Spleen (tissue), 11 donors: ENCODE results near the gene LRATD1. TPM values are rescaled to one million over a fixed set of nuclear protein-coding genes. Genes with fewer than 3 reads are reported as not detected.

Experiments
- DNase-seq: peaks from one replicate; pipeline ENCODE4 v3.0.0-alpha.2; 2020
- H3K27ac ChIP-seq, 8 donors: fragments of 200-600 bp; sonication (generic) in 7 of 8; 1 replicate in 4 of 8; 2 replicates in 4 of 8; pipeline versions ENCODE4 v1.5.0 to v1.8.0; 2016 to 2021; ENCODE audit warnings: inconsistent platforms in 4 of 8, mild to moderate bottlenecking in 4 of 8, moderate library complexity in 1 of 8
- H3K27me3 ChIP-seq, 7 donors: fragments of 200-600 bp; sonication (generic) in 6 of 7; replicated peaks in 1 of 7; 1 replicate in 4 of 7; 2 replicates in 3 of 7; pipeline versions ENCODE4 v1.5.0 to v1.8.0; 2016 to 2021; ENCODE audit warnings: inconsistent platforms in 3 of 7, mild to moderate bottlenecking in 1 of 7
- H3K36me3 ChIP-seq, 6 donors: fragments of 200-600 bp; sonication (generic) in 5 of 6; 1 replicate in 4 of 6; 2 replicates in 2 of 6; pipeline versions ENCODE4 v1.5.0 to v1.8.0; 2016 to 2021; ENCODE audit warnings: inconsistent platforms in 2 of 6
- H3K4me1 ChIP-seq, 6 donors: fragments of 200-600 bp; sonication (generic) in 5 of 6; 1 replicate in 3 of 6; 2 replicates in 3 of 6; pipeline versions ENCODE4 v1.5.0 to v1.8.0; 2016 to 2021; ENCODE audit warnings: inconsistent platforms in 3 of 6
- H3K4me3 ChIP-seq, 8 donors: fragments of 200-600 bp; sonication (generic) in 7 of 8; 1 replicate in 4 of 8; 2 replicates in 4 of 8; pipeline versions ENCODE4 v1.5.0 to v1.8.0; 2016 to 2021; ENCODE audit warnings: inconsistent platforms in 4 of 8, mild to moderate bottlenecking in 4 of 8, moderate library complexity in 2 of 8
- H3K9me3 ChIP-seq, 8 donors: fragments of 200-600 bp; sonication (generic) in 7 of 8; 1 replicate in 4 of 8; 2 replicates in 4 of 8; pipeline versions ENCODE4 v1.5.0 to v1.8.0; 2016 to 2021; ENCODE audit warnings: inconsistent platforms in 4 of 8
- POLR2A ChIP-seq, 3 donors: fragments of 450-650 bp; IDR thresholded peaks; one replicate each; pipeline ENCODE4 v1.5.1; 2017; ENCODE audit warnings: antibody characterized with exemption in 3 of 3, mild to moderate bottlenecking in 1 of 3
- POLR2AphosphoS5 ChIP-seq, 3 donors: sonication (generic); formaldehyde crosslinking; IDR thresholded peaks; one replicate each; pipeline ENCODE4 v1.5.1; 2017; ENCODE audit warnings: antibody characterized with exemption in 3 of 3
- WGBS, 5 donors: extraction: QIAGEN DNeasy Blood & Tissue Kit in 3 of 5; methylation state at CpG; one replicate each; pipeline versions ENCODE4 v1.1.5 to v1.1.7; 2013 to 2018; 5-methylcytosine and 5-hydroxymethylcytosine counted together
- intact Hi-C: fragments of 100-400 bp; cut with DNase I; formaldehyde crosslinking; loops from one replicate; pipeline ENCODE4 v1.15.0; 2023; ENCODE audit warnings: low total_unique reads
- polyA plus RNA-seq, 3 donors: library from polyadenylated mRNA; stranded (reverse); fragments of 200-250 nt; gene quantifications; one replicate each; pipeline ENCODE4 v1.2.1, GENCODE V29; 2013
- total RNA-seq, 7 donors: library from RNA; depleted of rRNA in 3 of 7; stranded (reverse); fragments of >200 nt in 3 of 7; fragmentation: NEBNext Ultra II Directional in 4 of 7; extraction: Animal tissue kit (Norgen Biotek cat#: 25700) in 4 of 7; gene quantifications; one replicate each; pipeline versions ENCODE4 v1.1.0 to v1.2.1, GENCODE V29; 2016 to 2021
- TF ChIP-seq, protein P1 (sequence below), 11 experiments: fragments of 200-600 bp in 7 of 11; fragments of 450-650 bp in 4 of 11; sonication (generic) in 4 of 11; IDR thresholded peaks in 8 of 11; conservative IDR thresholded peaks in 3 of 11; 1 replicate in 7 of 11; 2 replicates in 4 of 11; pipeline versions ENCODE4 v1.4.0 to v1.8.0; 2016 to 2021; ENCODE audit warnings: antibody characterized with exemption in 11 of 11, inconsistent platforms in 4 of 11, mild to moderate bottlenecking in 1 of 11
- donor health status: healthy with polysubstance abuse.
- donor health status: DM: no; HTN: no; CAD: no; lungs with moderate emphysema.
- donor health status: DM: no; HTN: no; CAD: no.
- donor health status: Bipolar disorder and iron deficiency.
- donor health status: healthy.
- donor health status: DM: no; HTN: no; CAD: no.
- donor health status: DM: yes; HTN: yes; CAD: no.

LRATD1 gene
- total and polyA plus RNA-seq, 10 donors, result 0.13 to 1.1 (median 0.31) TPM

- Histone ChIP-seq H3K4me1 (no peaks in the 10 kb centered on the region), H3K4me3 (no peak overlapping the region), H3K27me3 (no peaks in the 10 kb centered on the region), H3K36me3 (no peaks in the 10 kb centered on the region), H3K27ac (no peak overlapping the region), H3K9me3 (no peaks in the 10 kb centered on the region)
- intact Hi-C loops, result no loop called here
- DNase-seq, result no peak
- TF ChIP-seq POLR2AphosphoS5 (IDR thresholded peaks at IDR 0.05) (no peak), POLR2A (IDR thresholded peaks at IDR 0.05) (no peak)
- TF ChIP-seq, protein P1, sequence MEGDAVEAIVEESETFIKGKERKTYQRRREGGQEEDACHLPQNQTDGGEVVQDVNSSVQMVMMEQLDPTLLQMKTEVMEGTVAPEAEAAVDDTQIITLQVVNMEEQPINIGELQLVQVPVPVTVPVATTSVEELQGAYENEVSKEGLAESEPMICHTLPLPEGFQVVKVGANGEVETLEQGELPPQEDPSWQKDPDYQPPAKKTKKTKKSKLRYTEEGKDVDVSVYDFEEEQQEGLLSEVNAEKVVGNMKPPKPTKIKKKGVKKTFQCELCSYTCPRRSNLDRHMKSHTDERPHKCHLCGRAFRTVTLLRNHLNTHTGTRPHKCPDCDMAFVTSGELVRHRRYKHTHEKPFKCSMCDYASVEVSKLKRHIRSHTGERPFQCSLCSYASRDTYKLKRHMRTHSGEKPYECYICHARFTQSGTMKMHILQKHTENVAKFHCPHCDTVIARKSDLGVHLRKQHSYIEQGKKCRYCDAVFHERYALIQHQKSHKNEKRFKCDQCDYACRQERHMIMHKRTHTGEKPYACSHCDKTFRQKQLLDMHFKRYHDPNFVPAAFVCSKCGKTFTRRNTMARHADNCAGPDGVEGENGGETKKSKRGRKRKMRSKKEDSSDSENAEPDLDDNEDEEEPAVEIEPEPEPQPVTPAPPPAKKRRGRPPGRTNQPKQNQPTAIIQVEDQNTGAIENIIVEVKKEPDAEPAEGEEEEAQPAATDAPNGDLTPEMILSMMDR (IDR thresholded peaks at IDR 0.05 in 8 of 11, conservative IDR thresholded peaks at IDR 0.05 in 3 of 11), result no peak
- WGBS, 5 donors, result 23 to 32% (median 30%) methylated on average over 4 of the region's 4 CpGs
Measured at GRCh38 chr2:14654835-14655282, 22.3 kb downstream of the LRATD1 start.

DNA sequence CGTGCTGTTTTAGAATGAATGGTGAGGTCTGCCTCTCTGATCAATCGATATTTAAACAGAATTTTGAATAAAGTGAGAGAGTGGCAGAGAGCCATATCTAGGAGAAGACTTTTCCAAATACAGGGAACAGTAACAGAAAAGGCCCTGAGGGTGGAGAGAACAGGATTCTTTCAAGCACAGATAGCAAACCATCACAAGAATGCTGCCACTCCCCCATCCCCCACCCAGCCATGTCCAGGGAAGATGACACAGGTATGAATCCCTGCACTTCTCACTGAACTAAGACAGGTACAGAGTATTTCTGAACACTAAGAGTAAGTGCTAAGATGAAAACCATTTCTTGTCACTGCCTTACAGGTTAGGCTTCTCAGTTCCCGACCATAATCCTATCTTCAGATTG lies 23.6 kb downstream of the LRATD1 start:
- no peaks in the 10 kb centered on the region for H3K9me3 ChIP-seq
- no peak overlapping the region for H3K4me3 ChIP-seq
- TF ChIP-seq POLR2A (IDR thresholded peaks at IDR 0.05) (no peak), POLR2AphosphoS5 (IDR thresholded peaks at IDR 0.05) (no peak)
- TF ChIP-seq, protein P1 (IDR thresholded peaks at IDR 0.05 in 8 of 11, conservative IDR thresholded peaks at IDR 0.05 in 3 of 11), result no peak
- intact Hi-C loops, result no loop called here
- H3K36me3 ChIP-seq, result no peaks in the 10 kb centered on the region
- H3K4me1 ChIP-seq, result no peaks in the 10 kb centered on the region
- no peak overlapping the region for H3K27ac ChIP-seq
- DNase-seq, result no peak
- no peaks in the 10 kb centered on the region for H3K27me3 ChIP-seq
- 75 to 89% (median 83%) methylated on average over 3 of the region's 3 CpGs for WGBS, 5 donors

DNA sequence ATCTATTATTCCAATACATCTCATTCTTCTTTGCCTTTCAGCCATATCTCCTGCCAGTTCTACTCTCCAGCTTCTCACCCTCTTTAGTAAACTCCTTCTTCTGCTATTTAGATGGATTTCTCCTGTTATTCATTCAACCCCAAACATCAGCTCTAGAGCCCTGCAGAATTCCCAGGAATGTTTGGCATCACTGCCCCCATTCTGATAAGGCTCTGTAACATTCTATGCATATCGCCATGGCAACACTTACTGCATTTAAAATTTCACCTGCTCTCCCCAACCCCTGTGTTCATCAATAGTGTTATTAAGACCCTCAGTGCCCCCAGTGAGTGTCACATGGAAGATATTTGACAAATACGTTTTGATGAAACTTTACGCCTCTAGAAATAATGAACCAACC lies 28.6 kb downstream of the LRATD1 start:
- no peak for DNase-seq
- no peak overlapping the region for H3K4me3 ChIP-seq
- H3K27me3 ChIP-seq, result no peaks in the 10 kb centered on the region
- 76 to 88% (median 84%) methylated on average over 3 of the region's 3 CpGs for WGBS, 5 donors
- no peak for TF ChIP-seq POLR2A (IDR thresholded peaks at IDR 0.05)
- no peaks in the 10 kb centered on the region for H3K4me1 ChIP-seq
- no peak overlapping the region for H3K27ac ChIP-seq
- no peaks in the 10 kb centered on the region for H3K36me3 ChIP-seq
- intact Hi-C loops, result no loop called here
- H3K9me3 ChIP-seq, result no peaks in the 10 kb centered on the region

- Histone ChIP-seq H3K36me3 (no peaks in the 10 kb centered on the region), H3K27ac (no peak overlapping the region), H3K4me1 (no peaks in the 10 kb centered on the region), H3K4me3 (no peak overlapping the region), H3K27me3 (no peaks in the 10 kb centered on the region), H3K9me3 (no peaks in the 10 kb centered on the region)
- WGBS, 5 donors, result 83 to 88% (median 84%) methylated on average over 8 of the region's 8 CpGs
- no peak for DNase-seq
- intact Hi-C loops, result no loop called here
- TF ChIP-seq POLR2A (IDR thresholded peaks at IDR 0.05), result no peak
Measured at GRCh38 chr2:14673351-14673875, 40.9 kb downstream of the LRATD1 start.

DNA sequence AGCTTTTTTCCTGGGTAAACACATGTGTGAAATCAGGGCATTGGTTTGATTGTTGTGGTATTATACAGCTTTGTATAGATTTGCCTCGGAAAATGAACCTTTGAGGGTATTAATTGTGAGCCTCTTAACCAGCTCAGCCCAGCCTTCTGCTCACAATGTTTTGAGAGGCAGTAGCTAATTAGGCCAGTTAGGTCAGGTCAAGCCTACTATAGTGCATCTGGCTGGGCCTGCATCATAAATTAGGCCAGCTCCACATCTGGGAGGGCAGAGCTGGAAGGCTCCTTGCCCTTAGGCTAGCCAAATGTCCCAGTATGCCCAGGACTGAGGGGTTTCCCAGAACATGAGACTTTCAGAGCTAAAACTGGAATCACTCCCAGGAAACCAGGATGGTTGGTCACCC lies 43.0 kb downstream of the LRATD1 start:
- 61 to 73% (median 71%) methylated on average over 1 of the region's 1 CpG for WGBS, 5 donors
- TF ChIP-seq, protein P1 (IDR thresholded peaks at IDR 0.05 in 8 of 11, conservative IDR thresholded peaks at IDR 0.05 in 3 of 11), result no peak
- no peak for TF ChIP-seq POLR2A (IDR thresholded peaks at IDR 0.05)
- Histone ChIP-seq H3K27ac (no peak overlapping the region), H3K36me3 (no peaks in the 10 kb centered on the region), H3K9me3 (no peaks in the 10 kb centered on the region), H3K27me3 (no peaks in the 10 kb centered on the region), H3K4me3 (no peak overlapping the region), H3K4me1 (no peaks in the 10 kb centered on the region)
- intact Hi-C loops, result no loop called here
- no peak for DNase-seq
